B cell (primary cell): ENCODE results near the gene CCDC54.

Source experiments
- EZH2 ChIP-seq: IDR thresholded peaks from 2 replicates; pipeline ENCODE4 v1.6.1; 2012; ENCODE audit warnings: borderline replicate concordance, low read depth, mild to moderate bottlenecking, moderate library complexity, low read length; ENCODE audit not compliant: insufficient read depth, poor library complexity, severe bottlenecking
- TF ChIP-seq, protein P1 (sequence below): fragments of 200-600 bp; IDR thresholded peaks from one replicate; pipeline ENCODE4 v1.8.0; 2022; ENCODE audit warnings: antibody characterized with exemption, mild to moderate bottlenecking

DNA sequence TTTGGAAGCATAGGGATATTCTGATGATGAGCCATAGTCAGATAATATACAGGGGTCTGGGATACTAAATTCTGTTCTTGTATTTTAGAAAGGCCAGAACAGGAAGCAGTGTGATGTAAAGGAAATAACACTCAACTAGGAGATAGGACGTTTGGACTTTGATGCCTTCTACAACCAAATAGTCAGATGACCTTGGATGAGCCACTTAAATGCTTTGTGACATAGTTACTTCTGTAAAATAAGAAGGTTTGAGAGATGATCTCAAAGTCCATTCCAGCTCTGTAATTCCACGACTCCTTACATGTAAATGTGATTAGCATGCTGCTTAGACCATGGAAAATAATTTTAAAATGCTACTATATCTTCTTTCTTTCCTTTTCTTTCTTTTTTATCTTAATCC, 29.5 kb upstream of the CCDC54 start:
- TF ChIP-seq, protein P1, sequence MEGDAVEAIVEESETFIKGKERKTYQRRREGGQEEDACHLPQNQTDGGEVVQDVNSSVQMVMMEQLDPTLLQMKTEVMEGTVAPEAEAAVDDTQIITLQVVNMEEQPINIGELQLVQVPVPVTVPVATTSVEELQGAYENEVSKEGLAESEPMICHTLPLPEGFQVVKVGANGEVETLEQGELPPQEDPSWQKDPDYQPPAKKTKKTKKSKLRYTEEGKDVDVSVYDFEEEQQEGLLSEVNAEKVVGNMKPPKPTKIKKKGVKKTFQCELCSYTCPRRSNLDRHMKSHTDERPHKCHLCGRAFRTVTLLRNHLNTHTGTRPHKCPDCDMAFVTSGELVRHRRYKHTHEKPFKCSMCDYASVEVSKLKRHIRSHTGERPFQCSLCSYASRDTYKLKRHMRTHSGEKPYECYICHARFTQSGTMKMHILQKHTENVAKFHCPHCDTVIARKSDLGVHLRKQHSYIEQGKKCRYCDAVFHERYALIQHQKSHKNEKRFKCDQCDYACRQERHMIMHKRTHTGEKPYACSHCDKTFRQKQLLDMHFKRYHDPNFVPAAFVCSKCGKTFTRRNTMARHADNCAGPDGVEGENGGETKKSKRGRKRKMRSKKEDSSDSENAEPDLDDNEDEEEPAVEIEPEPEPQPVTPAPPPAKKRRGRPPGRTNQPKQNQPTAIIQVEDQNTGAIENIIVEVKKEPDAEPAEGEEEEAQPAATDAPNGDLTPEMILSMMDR: no peak
- TF ChIP-seq EZH2: no peak
